NCI-H1092 treated with DMSO at 0.1 percent for 48 hours (cell line): Measurements from ENCODE around the gene PCDHA5.

Source experiments
- DNase-seq: peaks from one replicate; lab custom pipeline; 2025; lab: John Stamatoyannopoulos, UW

The PCDHA5 gene

DNA sequence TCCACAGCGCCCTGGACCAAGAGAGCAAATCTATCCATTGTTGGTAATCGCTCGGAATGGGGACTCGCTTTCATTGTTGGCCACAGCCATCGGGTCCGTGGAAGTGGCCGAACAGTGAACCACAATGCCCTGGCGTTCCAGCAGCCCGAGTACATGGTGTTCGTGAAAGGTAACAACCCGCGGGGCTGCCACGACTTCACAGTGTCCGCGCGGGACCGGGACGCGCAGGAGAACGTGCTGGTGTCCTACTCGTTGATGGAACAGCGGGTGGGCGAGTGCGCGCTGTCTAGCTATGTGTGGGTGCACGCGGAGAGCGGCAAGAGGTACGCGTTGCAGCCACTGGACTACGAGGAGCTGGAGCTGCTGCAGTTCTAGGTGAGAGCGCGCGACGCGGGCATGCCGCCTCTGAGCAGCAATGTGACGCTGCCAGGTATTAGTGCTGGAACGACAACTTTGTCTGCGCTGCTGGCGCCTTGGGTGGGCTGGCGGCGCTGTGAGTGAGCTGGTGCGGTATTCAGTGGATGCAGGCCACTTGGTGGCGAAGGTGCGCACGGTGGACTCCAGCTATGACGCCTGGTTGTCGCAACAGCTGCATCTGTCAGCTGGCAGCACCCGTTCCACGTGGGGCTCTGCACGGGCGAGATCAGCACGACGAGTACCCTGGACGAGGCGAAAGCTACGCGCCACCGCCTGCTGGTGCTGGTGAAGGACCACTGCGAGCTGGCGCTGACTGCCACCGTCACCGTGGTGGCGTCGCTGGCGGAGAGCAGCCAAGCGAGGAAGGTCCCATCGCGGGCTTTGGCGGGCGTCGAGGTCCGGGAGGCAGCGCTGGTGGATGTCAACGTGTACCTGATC lies 41.3 kb downstream of the PCDHA5 start:
- no peak for DNase-seq

DNA sequence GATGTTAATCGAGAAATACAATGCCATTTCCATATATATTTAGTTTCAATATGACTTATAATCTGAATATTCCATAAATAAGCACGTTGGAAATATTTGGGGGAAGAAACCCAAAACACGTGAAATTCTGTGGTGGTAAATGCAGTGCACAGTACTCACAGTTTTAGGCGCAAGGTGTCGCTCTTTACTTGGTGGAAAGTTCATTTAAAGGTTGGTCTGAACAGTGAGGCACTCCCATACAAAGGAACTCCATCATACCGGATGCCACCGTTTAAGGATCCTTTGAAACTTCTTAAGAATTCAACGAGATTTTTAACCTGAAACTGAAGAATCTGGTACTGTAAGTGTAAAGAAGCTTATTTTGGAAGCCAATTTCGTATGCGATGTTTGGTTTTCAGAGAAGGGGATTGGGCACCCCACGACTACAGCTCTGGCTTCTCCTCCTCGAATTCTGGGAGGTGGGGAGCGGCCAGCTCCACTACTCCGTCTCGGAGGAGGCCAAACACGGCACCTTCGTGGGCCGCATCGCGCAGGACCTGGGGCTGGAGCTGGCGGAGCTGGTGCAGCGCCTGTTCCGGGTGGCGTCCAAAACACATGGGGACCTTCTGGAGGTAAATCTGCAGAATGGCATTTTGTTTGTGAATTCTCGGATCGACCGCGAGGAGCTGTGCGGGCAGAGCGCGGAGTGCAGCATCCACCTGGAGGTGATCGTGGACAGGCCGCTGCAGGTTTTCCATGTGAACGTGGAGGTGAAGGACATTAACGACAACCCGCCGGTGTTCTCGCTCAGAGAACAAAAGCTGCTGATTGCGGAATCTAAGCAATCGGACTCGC lies 47.5 kb downstream of the PCDHA5 start, which contains the start of gene PCDHA11:
TSS of gene PCDHA11 (plus strand) at position 237 of the 834 bp plus-strand sequence. CDS start at position 384, 147 bp downstream.
- peak; percentile 77 for DNase-seq

DNA sequence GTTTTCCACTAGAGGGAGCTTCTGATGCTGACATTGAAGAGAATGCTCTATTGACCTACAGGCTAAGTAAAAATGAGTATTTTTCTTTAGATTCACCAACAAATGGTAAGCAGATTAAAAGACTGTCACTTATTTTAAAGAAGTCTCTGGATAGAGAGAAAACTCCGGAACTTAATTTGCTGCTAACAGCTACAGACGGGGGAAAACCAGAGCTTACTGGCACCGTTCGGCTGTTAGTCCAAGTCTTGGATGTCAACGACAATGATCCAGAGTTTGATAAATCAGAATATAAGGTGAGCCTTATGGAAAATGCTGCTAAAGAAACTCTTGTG lies 48.1 kb downstream of the PCDHA5 start:
- DNase-seq = peak; percentile 47

DNA sequence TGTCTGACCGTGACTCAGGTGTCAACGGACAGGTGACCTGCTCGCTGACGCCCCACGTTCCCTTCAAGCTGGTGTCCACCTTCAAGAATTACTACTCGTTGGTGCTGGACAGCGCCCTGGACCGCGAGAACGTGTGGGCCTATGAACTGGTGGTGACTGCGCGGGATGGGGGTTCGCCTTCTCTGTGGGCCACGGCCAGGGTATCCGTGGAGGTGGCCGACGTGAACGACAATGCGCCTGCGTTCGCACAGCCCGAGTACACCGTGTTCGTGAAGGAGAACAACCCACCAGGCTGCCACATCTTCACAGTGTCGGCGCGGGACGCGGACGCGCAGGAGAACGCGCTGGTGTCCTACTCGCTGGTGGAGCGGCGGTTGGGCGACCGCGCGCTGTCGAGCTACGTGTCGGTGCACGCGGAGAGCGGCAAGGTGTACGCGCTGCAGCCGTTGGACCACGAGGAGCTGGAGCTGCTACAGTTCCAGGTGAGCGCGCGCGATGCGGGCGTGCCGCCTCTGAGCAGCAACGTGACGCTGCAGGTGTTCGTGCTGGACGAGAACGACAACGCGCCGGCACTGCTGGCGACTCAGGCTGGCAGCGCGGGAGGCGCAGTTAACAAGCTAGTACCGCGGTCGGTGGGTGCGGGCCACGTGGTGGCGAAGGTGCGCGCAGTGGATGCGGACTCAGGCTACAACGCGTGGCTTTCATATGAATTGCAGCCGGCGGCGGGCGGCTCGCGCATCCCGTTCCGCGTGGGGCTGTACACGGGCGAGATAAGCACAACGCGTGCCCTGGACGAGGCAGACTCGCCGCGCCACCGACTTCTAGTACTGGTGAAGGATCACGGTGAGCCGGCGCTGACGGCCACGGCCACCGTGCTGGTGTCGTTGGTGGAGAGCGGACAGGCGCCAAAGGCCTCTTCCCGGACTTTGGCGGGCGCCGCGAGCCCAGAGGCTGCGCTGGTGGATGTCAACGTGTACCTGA lies 49.1 kb downstream of the PCDHA5 start:
- no peak for DNase-seq
